Choroid plexus epithelial cell (primary cell): ENCODE results near the gene TBC1D24.
"Not testable (repeated sequence)": the region's sequence is repeated elsewhere in the genome, so short reads cannot be mapped to it uniquely, and the experiment has no call there.

ENCODE experiments used
- DNase-seq: peaks from one replicate; pipeline ENCODE4 v3.0.0-alpha.2; 2010; ENCODE audit warnings: low read depth
- H3K4me3 ChIP-seq: 2 replicates; pipeline ENCODE4 v1.5.1; 2011; ENCODE audit warnings: low read depth, mild to moderate bottlenecking, control low read depth, low read length, moderate library complexity
- TF ChIP-seq, protein P1 (sequence below): conservative IDR thresholded peaks from 2 replicates; pipeline ENCODE4 v1.5.1; 2011; ENCODE audit warnings: low read depth, mild to moderate bottlenecking, control low read depth, inconsistent platforms, low read length, moderate library complexity

Gene TBC1D24

DNA sequence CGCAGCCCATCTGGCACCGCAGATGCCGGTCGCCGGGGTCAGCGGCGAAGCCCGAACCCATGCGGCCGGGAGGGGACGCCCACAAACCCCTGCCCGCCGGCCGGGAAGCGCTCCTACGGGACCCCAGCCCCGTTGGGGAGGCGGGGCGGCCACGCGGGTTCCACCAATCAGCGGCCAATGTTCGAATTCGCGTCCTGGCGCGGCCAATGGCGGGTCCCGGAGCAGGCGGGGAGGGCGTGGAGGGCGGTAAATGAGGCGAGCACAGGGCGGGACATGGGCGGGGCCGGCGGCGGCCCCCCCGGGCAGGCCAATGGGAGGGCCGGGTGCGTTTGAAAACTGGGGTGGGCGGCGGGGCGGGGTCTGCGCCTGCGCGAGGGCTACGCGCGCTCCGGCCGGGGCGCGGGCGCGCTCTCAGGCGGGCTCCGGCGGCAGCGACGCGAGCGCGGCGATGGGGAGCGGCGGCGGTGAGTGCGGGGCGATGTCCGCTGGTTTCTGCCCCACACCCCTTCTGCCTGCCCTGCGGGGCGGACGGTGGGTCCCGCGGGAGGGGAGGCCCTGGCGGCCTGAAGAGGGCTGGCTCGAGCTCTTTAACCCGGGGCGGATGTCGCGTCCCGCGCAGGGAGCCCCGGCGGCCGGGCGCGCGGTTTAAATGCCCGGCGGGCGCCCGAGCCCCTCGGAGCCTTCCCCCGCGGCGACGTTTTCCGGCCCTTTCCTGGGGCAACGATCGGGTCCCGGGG is 45.7 kb upstream of the TBC1D24 start, which contains the start of gene CCNF:
Gene CCNF (plus strand): TSS at position 414 of the 737 bp plus-strand sequence. CDS start 35 bp downstream, at position 449.
- H3K4me3 ChIP-seq, result peak within 1 kb of the TSS; percentile 87
- peak; percentile 96 for DNase-seq
- TF ChIP-seq, protein P1, sequence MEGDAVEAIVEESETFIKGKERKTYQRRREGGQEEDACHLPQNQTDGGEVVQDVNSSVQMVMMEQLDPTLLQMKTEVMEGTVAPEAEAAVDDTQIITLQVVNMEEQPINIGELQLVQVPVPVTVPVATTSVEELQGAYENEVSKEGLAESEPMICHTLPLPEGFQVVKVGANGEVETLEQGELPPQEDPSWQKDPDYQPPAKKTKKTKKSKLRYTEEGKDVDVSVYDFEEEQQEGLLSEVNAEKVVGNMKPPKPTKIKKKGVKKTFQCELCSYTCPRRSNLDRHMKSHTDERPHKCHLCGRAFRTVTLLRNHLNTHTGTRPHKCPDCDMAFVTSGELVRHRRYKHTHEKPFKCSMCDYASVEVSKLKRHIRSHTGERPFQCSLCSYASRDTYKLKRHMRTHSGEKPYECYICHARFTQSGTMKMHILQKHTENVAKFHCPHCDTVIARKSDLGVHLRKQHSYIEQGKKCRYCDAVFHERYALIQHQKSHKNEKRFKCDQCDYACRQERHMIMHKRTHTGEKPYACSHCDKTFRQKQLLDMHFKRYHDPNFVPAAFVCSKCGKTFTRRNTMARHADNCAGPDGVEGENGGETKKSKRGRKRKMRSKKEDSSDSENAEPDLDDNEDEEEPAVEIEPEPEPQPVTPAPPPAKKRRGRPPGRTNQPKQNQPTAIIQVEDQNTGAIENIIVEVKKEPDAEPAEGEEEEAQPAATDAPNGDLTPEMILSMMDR, result no peak

DNA sequence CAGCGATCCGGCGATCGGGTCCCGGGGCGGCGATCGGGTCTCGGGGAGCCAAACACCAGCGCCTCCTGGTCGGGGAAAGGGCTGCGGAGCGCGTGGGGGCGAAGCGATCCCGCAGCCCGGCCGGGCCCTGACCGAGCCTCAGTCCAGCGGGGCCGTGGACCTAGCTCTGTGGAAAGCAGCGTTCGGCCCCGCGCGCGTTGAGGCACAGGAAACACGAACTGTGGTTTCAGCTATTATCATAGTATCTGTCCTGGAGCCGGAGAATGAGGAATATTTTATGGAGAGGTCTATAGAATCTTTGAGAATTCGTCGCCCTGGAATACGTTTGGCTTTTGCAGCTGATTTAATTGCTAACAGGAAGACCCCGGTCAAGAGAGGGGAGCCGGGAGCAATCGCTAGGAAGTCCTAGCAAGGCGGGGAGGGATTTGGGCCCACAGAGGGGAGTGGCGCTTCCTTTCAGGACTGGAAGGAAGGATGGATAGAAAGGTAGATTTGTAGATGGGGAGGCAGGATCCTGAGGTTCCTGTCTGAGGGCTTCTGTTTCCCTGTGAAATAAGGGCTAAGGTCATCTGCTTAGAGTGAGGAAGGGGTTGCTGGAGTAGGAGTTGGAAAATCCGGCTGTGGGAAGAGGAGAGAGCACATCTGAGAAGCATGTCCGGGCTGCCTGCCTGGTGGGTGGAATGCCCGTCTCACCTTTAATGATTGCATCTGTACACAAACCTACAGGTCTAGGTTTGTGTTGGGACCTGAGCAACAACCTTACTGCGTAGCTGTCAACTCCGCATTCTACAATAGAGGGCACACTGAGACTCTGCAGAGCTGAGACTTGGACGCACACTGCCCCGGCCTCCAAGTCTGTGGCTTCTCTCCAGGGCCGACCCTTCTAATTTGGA is 44.9 kb upstream of the TBC1D24 start:
- TF ChIP-seq, protein P1, result peak; percentile 42
- DNase-seq, result peak; percentile 47

DNA sequence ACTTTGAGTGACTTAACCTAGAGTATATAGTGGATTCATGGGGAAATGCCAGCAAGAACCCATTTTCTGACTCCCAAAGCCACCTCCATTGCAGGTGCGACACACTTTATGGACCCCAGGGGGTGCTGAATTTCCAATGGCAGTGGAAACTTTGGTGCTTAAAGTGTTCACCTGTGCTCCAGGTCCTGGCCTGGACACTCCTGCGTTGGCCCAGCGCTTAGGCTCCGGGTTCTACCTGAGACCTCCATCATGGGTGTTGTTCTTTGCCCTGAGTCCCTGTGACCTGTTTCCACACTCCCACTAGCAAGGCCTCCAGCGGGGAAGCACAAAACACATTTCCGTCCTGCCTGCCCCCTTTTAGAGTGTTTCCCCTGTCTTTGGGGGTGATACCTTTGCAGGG is 42.6 kb upstream of the TBC1D24 start:
- TF ChIP-seq, protein P1, result peak; percentile 29
- H3K4me3 ChIP-seq, result no peak overlapping the region
- no peak for DNase-seq

More for the DNA sequence above, 44.9 kb upstream of the TBC1D24 start:
- H3K4me3 ChIP-seq, result peak overlapping the region; percentile 87

DNA sequence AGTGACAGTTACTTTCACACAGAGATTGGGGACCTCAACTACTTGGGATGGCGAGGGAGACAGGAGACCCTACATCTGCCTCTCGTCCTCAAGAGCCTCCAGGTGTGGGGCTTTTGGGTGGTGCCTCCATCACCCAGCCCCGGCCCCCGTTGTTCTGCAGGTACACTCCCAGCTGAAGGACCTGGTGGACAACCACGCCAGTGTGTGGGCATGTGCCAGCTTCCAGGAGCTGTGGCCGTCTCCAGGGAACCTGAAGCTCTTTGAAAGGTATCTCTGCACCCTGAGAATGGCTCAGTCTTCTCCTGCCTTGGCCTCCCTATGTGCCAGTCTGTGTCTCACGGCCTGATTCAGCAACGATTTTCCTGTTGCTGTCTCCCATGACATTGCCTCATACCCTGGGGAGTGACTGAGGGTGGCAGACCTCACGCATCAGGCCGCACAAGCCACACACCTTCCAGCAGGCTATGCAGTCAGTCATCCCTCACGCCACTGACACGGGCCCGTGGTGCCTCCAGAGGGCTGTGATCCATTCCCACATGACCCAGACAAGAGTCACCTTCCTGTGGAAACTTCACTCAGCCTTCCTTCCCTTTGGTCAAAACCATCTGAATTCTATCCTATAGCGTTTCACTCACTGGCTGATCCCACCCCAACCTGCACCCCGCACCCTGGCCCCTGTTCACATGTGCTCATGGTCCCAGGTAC is 42.0 kb upstream of the TBC1D24 start:
- H3K4me3 ChIP-seq, result no peak overlapping the region
- TF ChIP-seq, protein P1, result no peak
- DNase-seq, result no peak

DNA sequence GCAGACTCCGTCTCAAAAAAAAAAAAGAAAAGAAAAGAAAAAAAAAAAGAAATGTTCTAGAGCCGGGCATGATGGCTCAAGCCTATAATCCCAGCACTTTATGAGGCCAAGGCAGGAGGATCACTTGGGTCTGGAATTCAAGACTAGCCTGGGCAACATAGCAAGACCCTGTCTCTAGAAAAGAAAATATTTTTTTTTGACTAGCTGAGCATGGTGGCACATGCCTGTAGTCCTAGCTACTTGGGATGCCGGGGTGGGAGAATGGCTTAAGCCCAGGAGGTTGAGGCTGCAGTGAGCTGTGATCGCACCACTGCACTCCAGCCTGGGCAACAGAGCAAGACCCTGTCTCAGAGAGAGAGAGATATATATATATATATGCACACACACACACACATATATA is 39.7 kb upstream of the TBC1D24 start:
- H3K4me3 ChIP-seq, DNase-seq: not testable (repeated sequence)

DNA sequence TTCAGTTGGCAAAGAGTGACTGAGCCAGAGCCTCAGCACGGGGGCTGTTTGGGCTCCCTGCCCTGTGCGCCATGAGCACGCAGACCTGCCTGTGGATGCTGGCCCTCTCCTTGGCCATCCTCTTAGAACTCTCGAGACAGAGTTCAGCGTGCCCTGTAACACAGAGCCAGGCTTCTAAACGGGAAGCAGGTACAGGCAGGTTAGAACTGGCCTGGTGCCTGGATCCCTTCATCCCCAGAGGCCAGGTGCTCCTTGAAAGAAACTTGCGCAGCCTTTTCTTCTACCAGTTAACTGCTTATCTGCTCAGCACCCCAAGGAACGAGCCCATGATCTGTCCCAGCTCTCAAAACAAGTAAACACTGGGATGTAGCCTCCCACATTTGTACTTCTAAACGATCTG is 38.8 kb upstream of the TBC1D24 start:
- TF ChIP-seq, protein P1, result no peak
- DNase-seq, result no peak
- no peak overlapping the region for H3K4me3 ChIP-seq
